Activated CD4-positive, alpha-beta memory T cell treated with anti-CD3 and anti-CD28 coated beads for 36 hours (primary cell): ENCODE results near the gene RAB37. TPM values are rescaled to one million over a fixed set of nuclear protein-coding genes. Genes with fewer than 3 reads are reported as not detected.

Experiments used
- CTCF ChIA-PET: fragments of 350-600 bp; sonication (Branson Sonifier 250); formaldehyde crosslinking; loops from one replicate; lab custom pipeline; 2021; ENCODE audit warnings: antibody characterized with exemption, inconsistent platforms; lab: Charles Lee
- POLR2A ChIA-PET: fragments of 350-600 bp; sonication (Branson Sonifier 250); formaldehyde crosslinking; loops from one replicate; lab custom pipeline; 2021; ENCODE audit warnings: antibody characterized with exemption; lab: Charles Lee
- DNase-seq: peaks from one replicate; pipeline ENCODE4 v3.0.0-alpha.2; 2020
- H3K27ac Mint-ChIP-seq: one replicate; pipeline ENCODE4 v1.8.0; 2021; ENCODE audit warnings: mixed read lengths
- H3K27me3 Mint-ChIP-seq: one replicate; pipeline ENCODE4 v1.8.0; 2021; ENCODE audit warnings: mixed read lengths
- H3K36me3 Mint-ChIP-seq: one replicate; pipeline ENCODE4 v1.8.0; 2021; ENCODE audit warnings: mixed read lengths
- H3K4me1 Mint-ChIP-seq: one replicate; pipeline ENCODE4 v1.8.0; 2021; ENCODE audit warnings: low read depth, mixed read lengths
- H3K4me3 Mint-ChIP-seq: one replicate; pipeline ENCODE4 v1.8.0; 2021; ENCODE audit warnings: mild to moderate bottlenecking, mixed read lengths
- H3K9me3 Mint-ChIP-seq: one replicate; pipeline ENCODE4 v1.8.0; 2021; ENCODE audit warnings: mixed read lengths
- intact Hi-C: fragments of 100-400 bp; cut with micrococcal nuclease; formaldehyde crosslinking; loops from one replicate; pipeline ENCODE4 v1.15.1; 2023
- total RNA-seq, 2 experiments: library from RNA; stranded (reverse); gene quantifications; one replicate each; pipeline ENCODE4 v1.2.3, GENCODE V29; 2021

Gene RAB37
- total RNA-seq, 2 experiments from 2014 or later = 6.5 to 7.0 TPM

- no peak overlapping the region for H3K27ac Mint-ChIP-seq
Measured at GRCh38 chr17:74763565-74764387, 26.7 kb downstream of the RAB37 start.

GRCh38 chr17:74764751-74765286, 27.8 kb downstream of the RAB37 start:
- Mint-ChIP-seq H3K27me3 (no peaks in the 10 kb centered on the region), H3K9me3 (no peaks in the 10 kb centered on the region), H3K4me1 (peaks cover 24% of the 10 kb centered on the region), H3K27ac (peak overlapping the region; percentile 33), H3K36me3 (peaks cover 18% of the 10 kb centered on the region), H3K4me3 (no peak overlapping the region)
- intact Hi-C loops = no loop called here
- DNase-seq = no peak
- POLR2A ChIA-PET = no interaction called here
- CTCF ChIA-PET = interaction anchor here (0.7 kb wide), 1 partner anchor 14 kb away, joined by 3 read pairs; no protein-coding TSS in a partner anchor

More at GRCh38 chr17:74763565-74764387, 26.7 kb downstream of the RAB37 start:
- no peak for DNase-seq
- Mint-ChIP-seq H3K4me1 (peaks cover 33% of the 10 kb centered on the region), H3K9me3 (no peaks in the 10 kb centered on the region), H3K4me3 (no peak overlapping the region), H3K27me3 (no peaks in the 10 kb centered on the region), H3K36me3 (peaks cover 13% of the 10 kb centered on the region)
- POLR2A ChIA-PET = no interaction called here
- CTCF ChIA-PET = interaction anchor here (0.6 to 1.3 kb wide), 3 partner anchors 13 to 106 kb away, joined by 3 read pairs; no protein-coding TSS in a partner anchor
- intact Hi-C loops = no loop called here

- Mint-ChIP-seq H3K27ac (peak overlapping the region; percentile 5), H3K9me3 (no peaks in the 10 kb centered on the region), H3K36me3 (peaks cover 24% of the 10 kb centered on the region), H3K4me1 (peaks cover 20% of the 10 kb centered on the region), H3K27me3 (no peaks in the 10 kb centered on the region), H3K4me3 (no peak overlapping the region)
- CTCF ChIA-PET = interaction anchor here (1.0 to 1.4 kb wide), 3 partner anchors 9 to 28 kb away, joined by 3 read pairs; no protein-coding TSS in a partner anchor
- POLR2A ChIA-PET = interaction anchor here (2.0 kb wide), 1 partner anchor 16 kb away, joined by 13 read pairs; no protein-coding TSS in a partner anchor
- intact Hi-C loops = no loop called here
- DNase-seq = no peak
Measured at GRCh38 chr17:74766413-74766812, 29.4 kb downstream of the RAB37 start.

GRCh38 chr17:74767111-74767516, 30.1 kb downstream of the RAB37 start:
- peaks cover 20% of the 10 kb centered on the region for H3K4me1 Mint-ChIP-seq
- CTCF ChIA-PET = interaction anchor here (0.7 to 1.7 kb wide), 6 partner anchors 10 to 96 kb away, joined by 3 to 7 read pairs (median 3); no protein-coding TSS in a partner anchor
- intact Hi-C loops = no loop called here
- H3K27me3 Mint-ChIP-seq = no peaks in the 10 kb centered on the region
- no peak overlapping the region for H3K4me3 Mint-ChIP-seq
- peaks cover 27% of the 10 kb centered on the region for H3K36me3 Mint-ChIP-seq
- no peaks in the 10 kb centered on the region for H3K9me3 Mint-ChIP-seq
- DNase-seq = no peak
- POLR2A ChIA-PET = interaction anchor here (2.0 kb wide), 1 partner anchor 16 kb away, joined by 13 read pairs; no protein-coding TSS in a partner anchor
- H3K27ac Mint-ChIP-seq = no peak overlapping the region

- intact Hi-C loops = no loop called here
- H3K27me3 Mint-ChIP-seq = no peaks in the 10 kb centered on the region
- no peaks in the 10 kb centered on the region for H3K9me3 Mint-ChIP-seq
- peaks cover 38% of the 10 kb centered on the region for H3K36me3 Mint-ChIP-seq
- CTCF ChIA-PET = interaction anchor here (1.0 to 1.7 kb wide), 2 partner anchors 23 to 24 kb away, joined by 3 to 7 read pairs; no protein-coding TSS in a partner anchor
- DNase-seq = no peak
- peak overlapping the region; percentile 50 for H3K27ac Mint-ChIP-seq
- H3K4me1 Mint-ChIP-seq = peaks cover 28% of the 10 kb centered on the region
- no peak overlapping the region for H3K4me3 Mint-ChIP-seq
- POLR2A ChIA-PET = interaction anchor here (1.7 to 2.0 kb wide), 2 partner anchors 9 to 18 kb away, joined by 5 to 13 read pairs; no protein-coding TSS in a partner anchor
Measured at GRCh38 chr17:74768069-74768762, 31.2 kb downstream of the RAB37 start.

- intact Hi-C loops = no loop called here
- POLR2A ChIA-PET = interaction anchor here (1.7 to 2.7 kb wide), 2 partner anchors 9 to 19 kb away, joined by 5 to 22 read pairs; no protein-coding TSS in a partner anchor
- H3K9me3 Mint-ChIP-seq = no peaks in the 10 kb centered on the region
- CTCF ChIA-PET = interaction anchor here (1.4 to 6.0 kb wide), 6 partner anchors 13 to 193 kb away, joined by 4 to 176 read pairs (median 30); partner anchors contain the start of gene RAB37
- no peaks in the 10 kb centered on the region for H3K27me3 Mint-ChIP-seq
- DNase-seq = no peak
- H3K27ac Mint-ChIP-seq = peak overlapping the region; percentile 47
- H3K4me1 Mint-ChIP-seq = peaks cover 31% of the 10 kb centered on the region
- peaks cover 38% of the 10 kb centered on the region for H3K36me3 Mint-ChIP-seq
- H3K4me3 Mint-ChIP-seq = no peak overlapping the region
Measured at GRCh38 chr17:74768763-74769114, 31.7 kb downstream of the RAB37 start.

- peaks cover 42% of the 10 kb centered on the region for H3K36me3 Mint-ChIP-seq
- H3K9me3 Mint-ChIP-seq = no peaks in the 10 kb centered on the region
- POLR2A ChIA-PET = interaction anchor here (1.7 to 2.7 kb wide), 2 partner anchors 10 to 19 kb away, joined by 5 to 22 read pairs; no protein-coding TSS in a partner anchor
- CTCF ChIA-PET = interaction anchor here (1.4 to 6.0 kb wide), 6 partner anchors 12 to 192 kb away, joined by 4 to 176 read pairs (median 30); partner anchors contain the start of gene RAB37
- H3K27ac Mint-ChIP-seq = peak overlapping the region; percentile 51
- intact Hi-C loops = no loop called here
- H3K4me1 Mint-ChIP-seq = peaks cover 36% of the 10 kb centered on the region
- DNase-seq = no peak
- H3K27me3 Mint-ChIP-seq = no peaks in the 10 kb centered on the region
- no peak overlapping the region for H3K4me3 Mint-ChIP-seq
Measured at GRCh38 chr17:74769266-74769855, 32.3 kb downstream of the RAB37 start.

GRCh38 chr17:74769856-74770497, 32.9 kb downstream of the RAB37 start:
- CTCF ChIA-PET = interaction anchor here (1.0 to 6.0 kb wide), 13 partner anchors 9 to 191 kb away, joined by 3 to 176 read pairs (median 6); partner anchors contain the start of gene RAB37
- Mint-ChIP-seq H3K9me3 (no peaks in the 10 kb centered on the region), H3K4me3 (no peak overlapping the region), H3K27me3 (no peaks in the 10 kb centered on the region), H3K4me1 (peaks cover 36% of the 10 kb centered on the region), H3K27ac (peak overlapping the region; percentile 71), H3K36me3 (peaks cover 42% of the 10 kb centered on the region)
- POLR2A ChIA-PET = interaction anchor here (0.9 to 2.7 kb wide), 5 partner anchors 9 to 112 kb away, joined by 3 to 22 read pairs (median 3); no protein-coding TSS in a partner anchor
- DNase-seq = no peak
- intact Hi-C loops = loop anchor here (1.0 kb wide), 3 partner anchors 22 to 113 kb away; partner anchors contain the start of gene NHERF1

GRCh38 chr17:74770498-74771318, 33.7 kb downstream of the RAB37 start:
- peak; percentile 83 for DNase-seq
- CTCF ChIA-PET = interaction anchor here (0.7 to 6.0 kb wide), 21 partner anchors 9 to 498 kb away, joined by 3 to 176 read pairs (median 4); partner anchors contain the start of gene RAB37
- Mint-ChIP-seq H3K27me3 (no peaks in the 10 kb centered on the region), H3K27ac (peak overlapping the region; percentile 71), H3K4me1 (peaks cover 40% of the 10 kb centered on the region), H3K9me3 (no peaks in the 10 kb centered on the region), H3K4me3 (no peak overlapping the region), H3K36me3 (peaks cover 42% of the 10 kb centered on the region)
- intact Hi-C loops = loop anchor here (1.0 kb wide), 3 partner anchors 22 to 113 kb away; partner anchors contain the start of gene NHERF1
- POLR2A ChIA-PET = interaction anchor here (0.9 to 2.7 kb wide), 4 partner anchors 9 to 113 kb away, joined by 3 to 22 read pairs (median 3); no protein-coding TSS in a partner anchor
